Hematopoietic multipotent progenitor cell treated with erythropoietin and hydrocortisone succinate and interleukin-3 and kit ligand, for 17 days (in vitro differentiated cells): ENCODE data around the gene SLC11A2.

Experiments
- DNase-seq: peaks from one replicate; pipeline ENCODE4 v3.0.0-alpha.2; 2015; ENCODE audit warnings: low spot score

The SLC11A2 gene

GRCh38 chr12:51025836-51026638, at the start of gene SLC11A2:
SLC11A2 (minus strand) TSS chr12:51026384; CDS start chr12:51010728, 15,656 bp downstream.
- peak; percentile 96 for DNase-seq

GRCh38 chr12:51075390-51075789, 49.2 kb upstream of the SLC11A2 start:
- no peak for DNase-seq

GRCh38 chr12:51071663-51072062, 45.5 kb upstream of the SLC11A2 start:
- DNase-seq: no peak

GRCh38 chr12:51070004-51070403, 43.8 kb upstream of the SLC11A2 start:
- no peak for DNase-seq

GRCh38 chr12:51067771-51068170, 41.6 kb upstream of the SLC11A2 start:
- no peak for DNase-seq

GRCh38 chr12:51067229-51067628, 41.0 kb upstream of the SLC11A2 start:
- no peak for DNase-seq

GRCh38 chr12:51065530-51065929, 39.3 kb upstream of the SLC11A2 start:
- DNase-seq: no peak

GRCh38 chr12:51062631-51063397, 36.6 kb upstream of the SLC11A2 start:
- DNase-seq: no peak

GRCh38 chr12:51059086-51059485, 32.9 kb upstream of the SLC11A2 start:
- no peak for DNase-seq

- DNase-seq: no peak
Observed at GRCh38 chr12:51056242-51056641, 30.1 kb upstream of the SLC11A2 start.

- DNase-seq: no peak
Observed at GRCh38 chr12:51055060-51055459, 28.9 kb upstream of the SLC11A2 start.

- DNase-seq: no peak
Observed at GRCh38 chr12:51051787-51052186, 25.6 kb upstream of the SLC11A2 start.

- DNase-seq: no peak
Observed at GRCh38 chr12:51049525-51049924, 23.3 kb upstream of the SLC11A2 start.

- peak; percentile 27 for DNase-seq
Observed at GRCh38 chr12:51048661-51049251, 22.6 kb upstream of the SLC11A2 start.

- peak; percentile 97 for DNase-seq
Observed at GRCh38 chr12:51047655-51048540, 21.7 kb upstream of the SLC11A2 start, which contains the start of gene LETMD1. LETMD1 (plus strand) TSS chr12:51048327; CDS start chr12:51048357, 30 bp downstream.

- DNase-seq: no peak
Observed at GRCh38 chr12:51036279-51036678, 10.1 kb upstream of the SLC11A2 start.

- DNase-seq: no peak
Observed at GRCh38 chr12:51033457-51034089, 7.4 kb upstream of the SLC11A2 start.

- DNase-seq: no peak
Observed at GRCh38 chr12:51033048-51033447, 6.9 kb upstream of the SLC11A2 start.

GRCh38 chr12:51028813-51029150, 2.6 kb upstream of the SLC11A2 start:
- no peak for DNase-seq

- DNase-seq: peak; percentile 85
Observed at GRCh38 chr12:51028126-51028812, 2.1 kb upstream of the SLC11A2 start.

- DNase-seq: no peak
Observed at GRCh38 chr12:51027342-51027835, 1.2 kb upstream of the SLC11A2 start.
